HepG2 (cell line): Measurements from ENCODE around the gene MYO5A. TPM values are rescaled to one million over a fixed set of nuclear protein-coding genes. Genes with fewer than 3 reads are reported as not detected.

Source experiments
- ATAC-seq: fragments of 200-7000 bp; cut with Tn5 transposase; 3 replicates; pipeline ENCODE4 v1.9.1; 2020; ENCODE audit warnings: mild to moderate bottlenecking, moderate library complexity
- BruUV-seq: library from RNA; stranded (reverse); fragments of 400-500 nt; replicated peaks from 2 replicates; lab custom pipeline; 2021; lab: Mats Ljungman, UMichigan
- CTCF ChIA-PET: fragments of 300-600 bp; formaldehyde crosslinking; extraction: SDS; loops from one replicate; lab custom pipeline; 2021; ENCODE audit warnings: low total read pairs, inconsistent platforms, low intra/inter-chr PET ratio; lab: Yijun Ruan, JAX
- POLR2A ChIA-PET: fragments of 350-600 bp; sonication (Branson Sonifier 250); formaldehyde crosslinking; loops from one replicate; lab custom pipeline; 2020; ENCODE audit warnings: antibody characterized with exemption, inconsistent platforms; lab: Yijun Ruan, JAX
- DNase-seq: peaks from one replicate; pipeline ENCODE4 v3.0.0-alpha.2; 2015; ENCODE audit warnings: low spot score
- FAIRE-seq: peaks from 3 replicates; lab custom pipeline; 2011; peaks lifted over from hg19 to GRCh38; lab: Jason Lieb, UNC
- H2AFZ ChIP-seq: one replicate; pipeline ENCODE4 v1.6.1; 2011; ENCODE audit warnings: low read length, inconsistent platforms
- H3K27ac ChIP-seq: fragments of 300-600 bp; 3 replicates; pipeline ENCODE4 v1.8.0; 2011; ENCODE audit warnings: mixed run types, mild to moderate bottlenecking, mixed read lengths, low read length, inconsistent platforms; ENCODE audit not compliant: insufficient read depth; ENCODE audit errors: extremely low read length
- H3K27me3 ChIP-seq, 2 experiments: fragments of 200-600 bp in 1 of 2; 2 replicates in 1 of 2; 3 replicates in 1 of 2; pipeline versions ENCODE4 v1.6.0 to v1.8.0; 2011; ENCODE audit warnings: low read length in 2 of 2, mild to moderate bottlenecking in 2 of 2, moderate library complexity in 2 of 2, inconsistent platforms in 1 of 2; ENCODE audit not compliant: insufficient read depth in 2 of 2, control insufficient read depth in 1 of 2
- H3K36me3 ChIP-seq, 2 experiments: fragments of 200-600 bp in 1 of 2; replicated peaks in 1 of 2; 2 replicates in 1 of 2; 3 replicates in 1 of 2; pipeline versions ENCODE4 v1.5.1 to v1.8.0; 2011; ENCODE audit warnings: low read length in 2 of 2, inconsistent platforms in 1 of 2; ENCODE audit not compliant: insufficient read depth in 2 of 2, control insufficient read depth in 1 of 2
- H3K4me1 ChIP-seq: 2 replicates; pipeline ENCODE4 v1.5.1; 2012; ENCODE audit warnings: low read length, inconsistent platforms; ENCODE audit not compliant: insufficient read depth
- H3K4me2 ChIP-seq: 2 replicates; pipeline ENCODE4 v1.6.0; 2011; ENCODE audit warnings: low read depth, low read length, inconsistent platforms
- H3K4me3 ChIP-seq, 3 experiments: fragments of 200-600 bp in 1 of 3; sonication (generic), shearing (Covaris generic) in 1 of 3; replicated peaks in 1 of 3; 2 replicates each; pipeline ENCODE4 v1.5.1; 2011 to 2016; ENCODE audit warnings: low read length in 3 of 3, inconsistent platforms in 2 of 3, low read depth in 2 of 3, mild to moderate bottlenecking in 2 of 3, control low read depth in 1 of 3, mixed read lengths in 1 of 3; ENCODE audit not compliant: insufficient read depth in 1 of 3
- H3K79me2 ChIP-seq: one replicate; pipeline ENCODE4 v1.6.1; 2011; ENCODE audit warnings: low read length, inconsistent platforms; ENCODE audit not compliant: insufficient read depth
- H3K9ac ChIP-seq: 2 replicates; pipeline ENCODE4 v1.6.0; 2011; ENCODE audit warnings: mild to moderate bottlenecking, low read depth, low read length, inconsistent platforms; ENCODE audit not compliant: insufficient read depth
- H3K9me3 ChIP-seq: 2 replicates; pipeline ENCODE4 v1.5.1; 2012; ENCODE audit warnings: mild to moderate bottlenecking, low read length
- H4K20me1 ChIP-seq: 2 replicates; pipeline ENCODE4 v1.6.0; 2011; ENCODE audit warnings: inconsistent platforms, mild to moderate bottlenecking, low read length, moderate library complexity; ENCODE audit not compliant: insufficient read depth
- CENPBD1 ChIP-seq: sonication (generic); formaldehyde crosslinking; IDR thresholded peaks from 2 replicates; pipeline ENCODE4 v1.8.0; 2022; ENCODE audit warnings: missing genetic modification reagents, low read depth, mild to moderate bottlenecking, borderline replicate concordance
- DZIP1 ChIP-seq: sonication (generic); formaldehyde crosslinking; IDR thresholded peaks from 2 replicates; pipeline ENCODE4 v1.5.0; 2020; ENCODE audit warnings: mild to moderate bottlenecking, missing genetic modification reagents
- HMG20B ChIP-seq: conservative IDR thresholded peaks from 2 replicates; pipeline ENCODE4 v1.6.1; 2016; ENCODE audit warnings: missing genetic modification reagents, missing compliant biosample characterization
- U2AF2 ChIP-seq: fragments of 200-400 bp; formaldehyde crosslinking; IDR thresholded peaks from 2 replicates; pipeline ENCODE4 v1.6.1; 2017; ENCODE audit warnings: low read depth, mild to moderate bottlenecking, low read length
- ZNF446 ChIP-seq: sonication (generic); formaldehyde crosslinking; IDR thresholded peaks from 2 replicates; pipeline ENCODE4 v1.5.0; 2020; ENCODE audit warnings: mild to moderate bottlenecking, missing genetic modification reagents
- ZNF460 ChIP-seq: sonication (generic); formaldehyde crosslinking; IDR thresholded peaks from 2 replicates; pipeline ENCODE4 v1.5.1; 2020; ENCODE audit warnings: missing genetic modification reagents, mild to moderate bottlenecking, borderline replicate concordance
- ZNF572 ChIP-seq: sonication (generic); formaldehyde crosslinking; IDR thresholded peaks from 2 replicates; pipeline ENCODE4 v1.5.1; 2020; ENCODE audit warnings: mild to moderate bottlenecking, missing genetic modification reagents
- ZNF704 ChIP-seq: sonication (generic); formaldehyde crosslinking; IDR thresholded peaks from 2 replicates; pipeline ENCODE4 v1.8.1; 2023; ENCODE audit warnings: mild to moderate bottlenecking, inconsistent platforms, moderate library complexity, missing genetic modification reagents, borderline replicate concordance
- ZNF878 ChIP-seq: sonication (generic); formaldehyde crosslinking; IDR thresholded peaks from 2 replicates; pipeline ENCODE4 v1.8.1; 2023; ENCODE audit warnings: mild to moderate bottlenecking, missing genetic modification reagents, moderate library complexity
- WGBS: methylation state at CpG from one replicate; pipeline ENCODE4 v1.1.6; 2017; ENCODE audit warnings: low lambda C conversion rate; 5-methylcytosine and 5-hydroxymethylcytosine counted together
- in situ Hi-C: cut with HindIII; loops from 2 replicates; pipeline ENCODE4 v1.10.0; 2017; ENCODE audit warnings: low pct_unique_long_range_greater_than_20kb; ENCODE audit not compliant: extremely low pct_ligation_motif_present
- intact Hi-C: fragments of 100-400 bp; cut with micrococcal nuclease; formaldehyde crosslinking; loops from one replicate; pipeline ENCODE4 v1.10.0; 2022; ENCODE audit not compliant: unreplicated experiment
- polyA plus RNA-seq, 8 experiments: library from polyadenylated mRNA; depleted of rRNA in 3 of 8; stranded (reverse) in 7 of 8; unstranded in 1 of 8; fragments of >200 nt; fragmentation: Illumina TruSeq in 4 of 8; extraction: Trizol in 4 of 8; gene quantifications; 2 replicates each; pipeline versions ENCODE4 v1.2.1 to v1.2.3, GENCODE V29; 2011 to 2016; ENCODE audit warnings: low read depth in 4 of 8, missing spikeins in 1 of 8, mixed read lengths in 1 of 8; ENCODE audit not compliant: insufficient read depth in 1 of 8
- total RNA-seq, 5 experiments: library from RNA; depleted of rRNA; stranded (reverse); fragments of >200 nt; fragmentation: Illumina TruSeq; extraction: Trizol; gene quantifications; 2 replicates each; pipeline ENCODE4 v1.2.3, GENCODE V29; 2016; ENCODE audit warnings: low read depth in 1 of 5

The MYO5A gene
- total and polyA plus RNA-seq, 2 of the 13 experiments (the other 11 are each of a cell fraction or from before 2014, with no cell fraction given) = 2.8 to 4.8 TPM

- no peak for TF ChIP-seq ZNF704 (CRISPR knock-in tag)
- TF ChIP-seq DZIP1 (CRISPR knock-in tag) = no peak
- no peak for TF ChIP-seq U2AF2
- no peak for TF ChIP-seq ZNF446 (CRISPR knock-in tag)
- TF ChIP-seq CENPBD1 (CRISPR knock-in tag) = no peak
- TF ChIP-seq HMG20B = no peak
- no peak for TF ChIP-seq ZNF460 (CRISPR knock-in tag)
- no peak for TF ChIP-seq ZNF878 (CRISPR knock-in tag)
- TF ChIP-seq, all 625 proteins: peak for 0
Measured at GRCh38 chr15:52259503-52259902, 269.2 kb downstream of the MYO5A start (continued).

GRCh38 chr15:52258461-52258860 is 270.2 kb downstream of the MYO5A start:
- intact Hi-C loops = loop anchor here (5.0 kb wide), 2 partner anchors 94 to 309 kb away; partner anchors contain the start of gene ARPP19
- Histone ChIP-seq H4K20me1 (no peaks in the 10 kb centered on the region), H3K9ac (no peak overlapping the region), H3K4me1 (no peaks in the 10 kb centered on the region), H3K4me2 (no peak overlapping the region), H3K79me2 (no peaks in the 10 kb centered on the region), H3K9me3 (no peaks in the 10 kb centered on the region), H3K27me3 (no peaks in the 10 kb centered on the region), H3K4me3 (no peak overlapping the region), H2AFZ (no peak overlapping the region), H3K36me3 (peaks cover 18 to 68% of the 10 kb centered on the region in 2 experiments), H3K27ac (no peak overlapping the region)
- TF ChIP-seq ZNF572 (CRISPR knock-in tag) = no peak
- ATAC-seq (no peak), DNase-seq (no peak), FAIRE-seq (no peak)
- BruUV-seq = no TSS peak
- WGBS = 98% methylated on average over 4 of the region's 5 CpGs
- POLR2A ChIA-PET = no interaction called here
- in situ Hi-C loops = no loop called here
- CTCF ChIA-PET = no interaction called here
